Fibroblast of lung (primary cell): ENCODE data around the gene ANKRD40CL.

Experiments
- EZH2 ChIP-seq: IDR thresholded peaks from 2 replicates; pipeline ENCODE4 v1.5.1; 2012; ENCODE audit warnings: low read length, control low read depth, mild to moderate bottlenecking; ENCODE audit errors: missing control alignments
- TF ChIP-seq, protein P1 (sequence below), 2 donors: IDR thresholded peaks in 1 of 2; conservative IDR thresholded peaks in 1 of 2; 1 replicate in 1 of 2; 2 replicates in 1 of 2; pipeline ENCODE4 v1.5.1; 2011 to 2012; ENCODE audit warnings: low read length in 2 of 2, control low read depth in 1 of 2, inconsistent platforms in 1 of 2, low read depth in 1 of 2, mild to moderate bottlenecking in 1 of 2

DNA sequence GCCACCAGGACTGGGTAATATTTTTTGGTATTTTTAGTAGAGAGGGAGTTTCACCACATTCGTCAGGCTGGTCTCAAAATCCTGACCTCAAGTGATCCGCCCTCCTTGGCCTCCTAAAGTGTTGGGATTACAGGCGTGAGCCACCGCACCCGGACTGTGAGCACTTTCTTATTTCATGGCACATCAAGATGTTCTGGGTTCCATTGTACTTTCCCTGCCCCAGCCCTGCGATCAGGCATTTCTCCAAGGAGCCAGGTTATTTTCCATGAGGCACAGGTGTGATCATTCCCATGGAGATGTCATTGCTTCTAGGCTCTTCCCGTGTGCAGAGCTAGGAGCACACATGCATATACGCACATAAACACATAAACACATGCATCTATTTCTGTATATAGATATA is 2.6 kb upstream of the ANKRD40CL start:
- TF ChIP-seq, protein P1, sequence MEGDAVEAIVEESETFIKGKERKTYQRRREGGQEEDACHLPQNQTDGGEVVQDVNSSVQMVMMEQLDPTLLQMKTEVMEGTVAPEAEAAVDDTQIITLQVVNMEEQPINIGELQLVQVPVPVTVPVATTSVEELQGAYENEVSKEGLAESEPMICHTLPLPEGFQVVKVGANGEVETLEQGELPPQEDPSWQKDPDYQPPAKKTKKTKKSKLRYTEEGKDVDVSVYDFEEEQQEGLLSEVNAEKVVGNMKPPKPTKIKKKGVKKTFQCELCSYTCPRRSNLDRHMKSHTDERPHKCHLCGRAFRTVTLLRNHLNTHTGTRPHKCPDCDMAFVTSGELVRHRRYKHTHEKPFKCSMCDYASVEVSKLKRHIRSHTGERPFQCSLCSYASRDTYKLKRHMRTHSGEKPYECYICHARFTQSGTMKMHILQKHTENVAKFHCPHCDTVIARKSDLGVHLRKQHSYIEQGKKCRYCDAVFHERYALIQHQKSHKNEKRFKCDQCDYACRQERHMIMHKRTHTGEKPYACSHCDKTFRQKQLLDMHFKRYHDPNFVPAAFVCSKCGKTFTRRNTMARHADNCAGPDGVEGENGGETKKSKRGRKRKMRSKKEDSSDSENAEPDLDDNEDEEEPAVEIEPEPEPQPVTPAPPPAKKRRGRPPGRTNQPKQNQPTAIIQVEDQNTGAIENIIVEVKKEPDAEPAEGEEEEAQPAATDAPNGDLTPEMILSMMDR (conservative IDR thresholded peaks at IDR 0.05 in 1 of 2, IDR thresholded peaks at IDR 0.05 in 1 of 2; ENCODE audit: low read depth in 1 of 2, low read length in 2 of 2) = no peak
- TF ChIP-seq EZH2 = no peak
